ENCODE results near the gene EMC1. TPM values are rescaled to one million over a fixed set of nuclear protein-coding genes. Genes with fewer than 3 reads are reported as not detected.
"Not testable (repeated sequence)": the region's sequence is repeated elsewhere in the genome, so short reads cannot be mapped to it uniquely, and the experiment has no call there.

Gene EMC1
- 10 to 100 TPM; 21.8 to 39.8 (median 30.6) TPM for total RNA-seq

DNA sequence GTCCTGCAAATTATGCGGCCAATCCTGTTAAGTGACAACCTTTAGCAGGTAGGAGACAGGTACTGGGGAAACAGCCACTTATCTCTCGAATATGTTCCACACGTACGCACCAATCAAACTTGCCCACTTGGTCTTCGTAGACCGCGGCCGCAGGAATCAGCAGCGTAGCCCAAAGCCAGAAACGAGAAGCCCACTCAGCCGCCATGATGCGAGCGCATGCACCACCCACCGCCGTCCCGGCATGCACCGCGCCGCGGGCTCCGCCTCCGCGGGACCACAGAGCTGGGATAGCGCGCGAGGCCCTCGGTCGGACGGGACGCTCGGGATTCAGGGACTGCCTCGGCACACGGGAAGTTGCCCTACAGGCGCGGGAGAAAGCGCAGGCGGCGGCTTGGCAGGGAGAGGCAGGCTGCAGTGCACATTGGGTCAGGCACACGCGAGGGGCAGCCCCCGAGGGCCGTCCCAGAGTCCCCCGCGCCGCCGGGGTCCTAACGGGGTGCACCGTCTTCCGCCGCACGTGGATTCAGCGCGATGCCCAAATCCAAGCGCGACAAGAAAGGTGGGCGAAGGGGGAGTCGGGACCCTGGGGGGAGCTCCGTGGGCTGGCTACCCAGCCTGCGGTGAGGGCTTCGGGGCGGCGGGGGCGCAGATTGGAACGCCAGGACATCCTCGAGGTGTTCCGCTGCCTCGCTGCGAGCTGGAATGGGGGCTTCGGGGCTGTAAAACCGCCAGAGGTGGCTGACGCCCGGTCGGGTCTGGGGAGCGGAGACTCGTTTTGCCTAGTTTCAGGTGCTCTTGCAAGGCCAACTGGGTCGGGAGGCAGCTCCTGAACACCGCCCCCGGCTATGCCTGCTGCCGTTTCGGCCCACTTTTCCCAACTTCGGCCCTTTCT, at the start of gene EMC1, which contains the start of gene MRTO4:
Gene EMC1, minus strand, starts transcription at position 220 of the 892 bp plus-strand sequence. Its CDS starts 15 bp downstream, at position 205.
Gene MRTO4, plus strand, starts transcription at position 501 of the 892 bp plus-strand sequence. Its CDS starts 31 bp downstream, at position 532.
- peak; percentile 97 for ATAC-seq
- TF ChIP-seq, protein P1, sequence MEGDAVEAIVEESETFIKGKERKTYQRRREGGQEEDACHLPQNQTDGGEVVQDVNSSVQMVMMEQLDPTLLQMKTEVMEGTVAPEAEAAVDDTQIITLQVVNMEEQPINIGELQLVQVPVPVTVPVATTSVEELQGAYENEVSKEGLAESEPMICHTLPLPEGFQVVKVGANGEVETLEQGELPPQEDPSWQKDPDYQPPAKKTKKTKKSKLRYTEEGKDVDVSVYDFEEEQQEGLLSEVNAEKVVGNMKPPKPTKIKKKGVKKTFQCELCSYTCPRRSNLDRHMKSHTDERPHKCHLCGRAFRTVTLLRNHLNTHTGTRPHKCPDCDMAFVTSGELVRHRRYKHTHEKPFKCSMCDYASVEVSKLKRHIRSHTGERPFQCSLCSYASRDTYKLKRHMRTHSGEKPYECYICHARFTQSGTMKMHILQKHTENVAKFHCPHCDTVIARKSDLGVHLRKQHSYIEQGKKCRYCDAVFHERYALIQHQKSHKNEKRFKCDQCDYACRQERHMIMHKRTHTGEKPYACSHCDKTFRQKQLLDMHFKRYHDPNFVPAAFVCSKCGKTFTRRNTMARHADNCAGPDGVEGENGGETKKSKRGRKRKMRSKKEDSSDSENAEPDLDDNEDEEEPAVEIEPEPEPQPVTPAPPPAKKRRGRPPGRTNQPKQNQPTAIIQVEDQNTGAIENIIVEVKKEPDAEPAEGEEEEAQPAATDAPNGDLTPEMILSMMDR (IDR thresholded peaks at IDR 0.05), result peak in 1 of 4 experiments; percentile 32
- TF ChIP-seq POLR2AphosphoS5 (IDR thresholded peaks at IDR 0.05) (peak; percentile 53), EP300 (IDR thresholded peaks at IDR 0.05) (no peak), POLR2A (IDR thresholded peaks at IDR 0.05) (peak; percentile 33 to 34)
- 0% methylated on average over 7 of the region's 81 CpGs; no CpG with 5 or more reads in 1 of the 2 donors for WGBS, 2 donors (ENCODE audit: low coverage in 1 of 2)
- Histone ChIP-seq H3K4me1 (peaks cover 2 to 43% (median 23%) of the 10 kb centered on the region in 3 donors), H3K27ac (peak within 1 kb of the TSS; percentile 74 to 95 (median 94)), H3K36me3 (peaks cover 0 to 15% of the 10 kb centered on the region in 2 donors), H3K4me3 (peak within 1 kb of the TSS; percentile 64 to 85), H3K27me3 (no peaks in the 10 kb centered on the region), H3K9me3 (no peaks in the 10 kb centered on the region)

DNA sequence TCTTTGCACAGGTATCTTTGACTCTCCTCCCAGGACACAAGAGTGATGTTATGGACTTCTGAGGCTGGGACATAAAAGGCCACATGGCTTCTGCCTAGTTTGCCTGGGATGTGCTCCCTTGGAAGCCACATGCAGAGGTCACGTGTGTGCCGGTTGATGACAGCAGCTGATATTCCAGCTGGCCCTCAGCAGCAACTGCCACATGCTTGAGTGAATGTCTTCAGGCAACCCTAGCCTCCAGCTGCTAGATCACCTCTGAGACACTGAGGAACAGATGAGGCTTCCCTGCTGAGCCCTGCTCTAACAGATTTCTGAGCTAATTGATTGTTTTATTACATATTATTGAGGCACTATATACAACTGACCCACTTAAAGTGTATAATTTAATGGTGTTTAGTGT, 48.9 kb upstream of the EMC1 start:
- no peaks in the 10 kb centered on the region for H3K4me1 ChIP-seq
- no peaks in the 10 kb centered on the region for H3K27me3 ChIP-seq
- WGBS, 2 donors (ENCODE audit: low coverage in 1 of 2), result 50% methylated on average over 1 of the region's 2 CpGs; no CpG with 5 or more reads in 1 of the 2 donors
- TF ChIP-seq POLR2A (IDR thresholded peaks at IDR 0.05), result no peak
- TF ChIP-seq EP300 (IDR thresholded peaks at IDR 0.05), result no peak
- TF ChIP-seq POLR2AphosphoS5 (IDR thresholded peaks at IDR 0.05), result no peak
- TF ChIP-seq, protein P1 (IDR thresholded peaks at IDR 0.05), result no peak
- no peak overlapping the region for H3K4me3 ChIP-seq
- no peak for ATAC-seq
- H3K27ac ChIP-seq, result no peak overlapping the region
- peaks cover 0 to 56% of the 10 kb centered on the region in 2 donors for H3K36me3 ChIP-seq
- peaks cover 0 to 4% (median 0%) of the 10 kb centered on the region in 3 donors for H3K9me3 ChIP-seq

DNA sequence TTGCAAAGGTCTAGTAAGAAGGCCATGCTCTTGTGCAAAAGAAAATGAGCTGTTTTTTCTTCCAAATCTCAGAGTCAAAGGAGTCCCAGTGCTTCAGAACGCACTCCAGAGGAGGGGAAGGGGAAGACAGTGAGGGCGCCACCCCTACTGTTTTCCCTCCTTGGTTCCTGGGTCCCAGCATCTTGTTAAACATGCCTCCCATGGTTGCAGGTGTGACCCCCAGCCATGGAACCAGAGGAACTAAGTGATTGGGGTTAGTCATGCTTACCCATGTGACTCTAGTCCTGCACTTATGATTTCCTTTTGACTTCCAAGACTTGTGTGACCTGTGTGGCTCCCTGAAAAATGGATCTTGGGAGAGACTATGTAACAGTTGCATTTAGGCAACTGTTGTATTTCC, 43.3 kb upstream of the EMC1 start:
- 70 to 85% methylated on average over 2 of the region's 2 CpGs for WGBS, 2 donors (ENCODE audit: low coverage in 1 of 2)
- Histone ChIP-seq H3K4me3 (no peak overlapping the region), H3K9me3 (peaks cover 0 to 20% (median 0%) of the 10 kb centered on the region in 3 donors), H3K4me1 (no peaks in the 10 kb centered on the region), H3K36me3 (peaks cover 0 to 27% of the 10 kb centered on the region in 2 donors), H3K27me3 (no peaks in the 10 kb centered on the region), H3K27ac (no peak overlapping the region)
- no peak for ATAC-seq
- TF ChIP-seq POLR2A (IDR thresholded peaks at IDR 0.05) (no peak), EP300 (IDR thresholded peaks at IDR 0.05) (no peak), POLR2AphosphoS5 (IDR thresholded peaks at IDR 0.05) (no peak)
- TF ChIP-seq, protein P1 (IDR thresholded peaks at IDR 0.05), result no peak

DNA sequence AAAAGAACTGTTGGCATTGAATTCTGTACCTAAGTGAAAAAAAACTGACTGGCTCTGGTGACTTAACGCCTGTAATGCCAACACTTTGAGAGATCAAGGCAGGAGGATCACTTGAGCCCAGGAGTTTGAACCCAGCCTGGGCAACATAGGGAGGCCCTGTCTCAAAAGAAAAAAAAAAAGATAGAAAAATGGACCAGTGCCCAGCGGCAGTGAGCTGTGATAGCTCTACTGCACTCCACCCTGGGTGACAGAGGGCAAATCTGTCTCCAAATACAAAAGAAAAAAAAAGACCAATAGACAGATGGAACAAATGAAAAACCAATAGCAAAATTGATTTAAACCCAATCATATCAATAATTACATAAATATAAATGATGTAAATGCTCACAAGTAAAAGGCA, 37.9 kb upstream of the EMC1 start:
- Histone ChIP-seq H3K4me1 (peaks cover 0 to 13% (median 4%) of the 10 kb centered on the region in 3 donors), H3K27ac (no peak overlapping the region), H3K27me3 (no peaks in the 10 kb centered on the region), H3K36me3 (peaks cover 0 to 17% of the 10 kb centered on the region in 2 donors), H3K4me3 (peak overlapping the region; percentile 20 to 50), H3K9me3 (peaks cover 0 to 6% (median 0%) of the 10 kb centered on the region in 3 donors)
- TF ChIP-seq EP300 (IDR thresholded peaks at IDR 0.05) (no peak), POLR2AphosphoS5 (IDR thresholded peaks at IDR 0.05) (no peak), POLR2A (IDR thresholded peaks at IDR 0.05) (no peak)
- TF ChIP-seq, protein P1 (IDR thresholded peaks at IDR 0.05), result no peak
- WGBS, 2 donors (ENCODE audit: low coverage in 1 of 2), result 54% methylated on average over 1 of the region's 2 CpGs; no CpG with 5 or more reads in 1 of the 2 donors
- ATAC-seq, result no peak

DNA sequence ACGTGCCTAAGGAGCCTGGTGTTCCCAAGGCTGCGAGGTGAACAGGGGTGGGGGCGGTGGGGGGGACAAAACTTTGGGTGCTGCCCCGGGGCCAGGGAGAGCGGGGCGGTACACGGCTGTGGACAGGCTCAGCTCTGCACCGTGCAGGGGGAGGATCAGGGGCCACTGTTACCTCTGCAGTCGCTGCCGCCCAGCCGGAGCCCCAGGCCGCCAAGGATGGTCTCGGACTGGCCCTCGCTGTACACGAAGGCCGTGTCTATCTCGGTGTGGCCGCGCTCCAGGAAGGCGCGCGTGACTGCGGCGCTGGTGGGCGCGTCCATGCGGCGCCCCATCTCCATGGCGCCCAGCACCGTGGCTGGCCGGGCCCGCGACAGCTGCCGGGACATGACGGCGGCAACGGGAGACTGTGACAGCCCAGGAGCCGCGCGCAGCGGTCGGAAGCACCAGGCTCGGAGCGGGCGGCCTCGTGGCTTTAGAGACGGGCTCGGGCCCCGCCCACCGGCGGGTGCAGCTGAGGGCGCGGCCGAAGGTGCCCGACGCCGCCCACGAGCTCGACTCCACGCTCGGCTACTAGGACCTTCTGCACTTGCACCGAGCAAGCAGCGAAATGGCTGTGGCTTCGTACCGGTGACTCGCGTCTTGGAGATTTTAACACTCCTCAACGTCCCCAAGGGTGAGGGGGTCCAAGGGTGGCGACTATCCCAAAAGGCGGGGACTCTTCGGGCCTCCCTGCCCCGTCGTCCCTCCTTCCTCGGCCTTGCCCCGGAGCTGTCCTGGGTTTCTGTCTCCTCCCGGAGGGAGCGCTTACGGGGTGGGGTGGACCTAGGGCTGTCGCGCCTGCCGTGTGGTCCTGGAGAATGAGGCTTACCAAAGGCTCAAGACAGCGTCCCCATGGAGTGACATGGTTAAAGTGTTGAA, 37.3 kb upstream of the EMC1 start, which contains the start of gene AKR7A3:
Gene AKR7A3, minus strand, starts transcription at position 447 of the 918 bp plus-strand sequence. Its CDS starts 61 bp downstream, at position 386.
- H3K4me3 ChIP-seq, result peak within 1 kb of the TSS; percentile 20 to 50
- not testable (repeated sequence) for H3K27me3 ChIP-seq, H3K27ac ChIP-seq, H3K9me3 ChIP-seq
- no CpG with 5 or more reads among the region's 82 CpGs for WGBS, 2 donors (ENCODE audit: low coverage in 1 of 2)
- H3K4me1 ChIP-seq, result peaks cover 0 to 13% (median 4%) of the 10 kb centered on the region in 3 donors
- ATAC-seq, result peak; percentile 87
- peaks cover 0 to 17% of the 10 kb centered on the region in 2 donors for H3K36me3 ChIP-seq

Data from gastroesophageal sphincter (tissue), 4 donors.